HCT116 (cell line): ENCODE measurements around the gene RNASEL. TPM values are rescaled to one million over a fixed set of nuclear protein-coding genes. Genes with fewer than 3 reads are reported as not detected.

Source experiments
- ATAC-seq: fragments of 200-7000 bp; cut with Tn5 transposase; 2 replicates; pipeline ENCODE4 v1.9.1; 2020; ENCODE audit warnings: mild to moderate bottlenecking, moderate library complexity
- BruUV-seq: library from RNA; stranded (reverse); fragments of 400-500 nt; replicated peaks from 2 replicates; lab custom pipeline; 2021; lab: Mats Ljungman, UMichigan
- CTCF ChIA-PET: fragments of 300-600 bp; sonication (Branson Sonifier 250); formaldehyde crosslinking; loops from one replicate; lab custom pipeline; 2021; ENCODE audit warnings: antibody characterized with exemption; lab: Charles Lee
- POLR2A ChIA-PET: fragments of 300-600, 350-600 bp; sonication (Branson Sonifier 250); formaldehyde crosslinking; loops from one replicate; lab custom pipeline; 2021; ENCODE audit warnings: antibody characterized with exemption; lab: Charles Lee
- RAD21 ChIA-PET, 2 experiments: fragments of 300-600 bp; sonication (Branson Sonifier 250); formaldehyde crosslinking; loops; one replicate each; lab custom pipeline; 2023; ENCODE audit warnings: low total read pairs in 2 of 2; ENCODE audit not compliant: uncharacterized antibody in 2 of 2, unreplicated experiment in 2 of 2, low non-redundant PET in 1 of 2; lab: Charles Lee
- DNase-seq: peaks from one replicate; pipeline ENCODE4 v3.0.0-alpha.2; 2010; ENCODE audit warnings: low read depth, low spot score
- H2AFZ ChIP-seq: fragments of 200-600 bp; shearing (Covaris generic), sonication (generic); 2 replicates; pipeline ENCODE4 v1.6.1; 2017; ENCODE audit warnings: low read depth, mixed run types, mixed read lengths, antibody characterized with exemption, low read length; ENCODE audit not compliant: poor library complexity, severe bottlenecking
- H3K27ac ChIP-seq: 2 replicates; pipeline ENCODE4 v1.5.1; 2012; ENCODE audit warnings: low read depth, low read length
- H3K27me3 ChIP-seq: fragments of 200-600 bp; sonication (generic); 2 replicates; pipeline ENCODE4 v1.6.1; 2016; ENCODE audit warnings: mixed run types, low read length, mixed read lengths; ENCODE audit not compliant: insufficient read depth
- H3K36me3 ChIP-seq, 2 experiments: fragments of 200-500 bp in 1 of 2; fragments of 200-600 bp in 1 of 2; sonication (Bioruptor generic) in 1 of 2; sonication (generic) in 1 of 2; 2 replicates each; pipeline versions ENCODE4 v1.5.1 to v1.6.1; 2014 to 2016; ENCODE audit warnings: low read length in 2 of 2, inconsistent platforms in 1 of 2, mixed read lengths in 1 of 2, mixed run types in 1 of 2; ENCODE audit not compliant: insufficient read depth in 2 of 2, control insufficient read depth in 1 of 2
- H3K4me1 ChIP-seq, 2 experiments: fragments of 200-600 bp in 1 of 2; sonication (generic) in 1 of 2; 2 replicates each; pipeline versions ENCODE4 v1.5.1 to v1.6.1; 2012 to 2017; ENCODE audit warnings: low read length in 2 of 2, inconsistent platforms in 1 of 2, mild to moderate bottlenecking in 1 of 2, mixed read lengths in 1 of 2, mixed run types in 1 of 2, moderate library complexity in 1 of 2; ENCODE audit not compliant: insufficient read depth in 2 of 2, control insufficient read depth in 1 of 2
- H3K4me2 ChIP-seq: fragments of 200-600 bp; sonication (generic); 2 replicates; pipeline ENCODE4 v1.6.1; 2017; ENCODE audit warnings: mixed run types, low read length, mixed read lengths
- H3K4me3 ChIP-seq, 2 experiments: fragments of 200-600 bp in 1 of 2; sonication (generic) in 1 of 2; replicated peaks in 1 of 2; 2 replicates each; pipeline ENCODE4 v1.5.1; 2011 to 2016; ENCODE audit warnings: low read length in 2 of 2, control low read depth in 1 of 2, low read depth in 1 of 2, mild to moderate bottlenecking in 1 of 2, mixed read lengths in 1 of 2, mixed run types in 1 of 2
- H3K79me2 ChIP-seq: fragments of 200-600 bp; sonication (generic); 2 replicates; pipeline ENCODE4 v1.6.1; 2017; ENCODE audit warnings: mild to moderate bottlenecking, mixed run types, low read length, moderate library complexity, mixed read lengths; ENCODE audit not compliant: insufficient read depth
- H3K9ac ChIP-seq: fragments of 200-600 bp; sonication (generic); 2 replicates; pipeline ENCODE4 v1.6.1; 2016; ENCODE audit warnings: low read length, mixed read lengths
- H3K9me2 ChIP-seq: fragments of 200-600 bp; sonication (generic), shearing (Covaris generic); 2 replicates; pipeline ENCODE4 v1.6.1; 2017; ENCODE audit warnings: mixed run types, mild to moderate bottlenecking, moderate library complexity; ENCODE audit not compliant: insufficient read depth
- H3K9me3 ChIP-seq, 2 experiments: fragments of 200-500 bp in 1 of 2; fragments of 200-600 bp in 1 of 2; sonication (Bioruptor generic) in 1 of 2; sonication (generic) in 1 of 2; 2 replicates each; pipeline ENCODE4 v1.6.1; 2014 to 2017; ENCODE audit warnings: low read length in 2 of 2, mixed read lengths in 2 of 2, inconsistent platforms in 1 of 2, low read depth in 1 of 2, mild to moderate bottlenecking in 1 of 2, mixed run types in 1 of 2, moderate library complexity in 1 of 2; ENCODE audit not compliant: control insufficient read depth in 1 of 2, insufficient read depth in 1 of 2
- H4K20me1 ChIP-seq: fragments of 200-600 bp; sonication (generic), shearing (Covaris generic); 2 replicates; pipeline ENCODE4 v1.6.1; 2017; ENCODE audit warnings: mixed run types, mild to moderate bottlenecking, moderate library complexity; ENCODE audit not compliant: insufficient read depth
- CBX3 ChIP-seq: IDR thresholded peaks from 2 replicates; pipeline ENCODE4 v1.6.1; 2012; ENCODE audit warnings: low read depth
- ELF1 ChIP-seq: IDR thresholded peaks from 2 replicates; pipeline ENCODE4 v1.6.1; 2012; ENCODE audit warnings: low read depth, borderline replicate concordance
- JUND ChIP-seq: IDR thresholded peaks from 2 replicates; pipeline ENCODE4 v1.6.1; 2012
- MAX ChIP-seq: IDR thresholded peaks from 2 replicates; pipeline ENCODE4 v1.6.1; 2012
- POLR2AphosphoS5 ChIP-seq: IDR thresholded peaks from 2 replicates; pipeline ENCODE4 v1.6.1; 2011; ENCODE audit warnings: mild to moderate bottlenecking, low read depth, low read length, moderate library complexity
- REST ChIP-seq: IDR thresholded peaks from 2 replicates; pipeline ENCODE4 v1.6.1; 2012; ENCODE audit warnings: low read depth
- TCF7L2 ChIP-seq: IDR thresholded peaks from 2 replicates; pipeline ENCODE4 v1.7.0; 2011; ENCODE audit warnings: borderline replicate concordance, inconsistent platforms; ENCODE audit not compliant: insufficient read depth, insufficient read length; ENCODE audit errors: extremely low read depth
- intact Hi-C: fragments of 100-400 bp; cut with micrococcal nuclease; formaldehyde crosslinking; loops from 2 replicates; pipeline ENCODE4 v1.10.0; 2022
- total RNA-seq: library from RNA; stranded (reverse); gene quantifications from one replicate; pipeline ENCODE4 v1.2.1, GENCODE V29; 2021; ENCODE audit not compliant: unreplicated experiment

The RNASEL gene
- total RNA-seq, 1 experiment from 2014 or later = 2.9 TPM

- H3K36me3 ChIP-seq = no peaks in the 10 kb centered on the region
- CTCF ChIA-PET = no interaction called here
Measured at GRCh38 chr1:182569939-182570610, 19.0 kb downstream of the RNASEL start.

GRCh38 chr1:182568647-182569284 is 20.3 kb downstream of the RNASEL start:
- H4K20me1 ChIP-seq = no peaks in the 10 kb centered on the region
- no peak overlapping the region for H3K27ac ChIP-seq
- no peak overlapping the region for H3K4me3 ChIP-seq
- intact Hi-C loops = no loop called here
- BruUV-seq = no TSS peak
- H2AFZ ChIP-seq = no peak overlapping the region
- H3K4me2 ChIP-seq = no peak overlapping the region
- TF ChIP-seq JUND = no peak
- no peak for TF ChIP-seq TCF7L2
- TF ChIP-seq REST = no peak
- no peak for TF ChIP-seq POLR2AphosphoS5
- TF ChIP-seq MAX = no peak
- no peaks in the 10 kb centered on the region for H3K79me2 ChIP-seq
- ChIA-PET RAD21 (no interaction called here), CTCF (no interaction called here), POLR2A (no interaction called here)
- no peaks in the 10 kb centered on the region for H3K4me1 ChIP-seq
- H3K36me3 ChIP-seq = no peaks in the 10 kb centered on the region
- H3K9me3 ChIP-seq = no peaks in the 10 kb centered on the region
- H3K9me2 ChIP-seq = no peaks in the 10 kb centered on the region
- no peak overlapping the region for H3K9ac ChIP-seq
- no peak for ATAC-seq
- DNase-seq = no peak
- no peaks in the 10 kb centered on the region for H3K27me3 ChIP-seq

More at GRCh38 chr1:182569939-182570610, 19.0 kb downstream of the RNASEL start:
- intact Hi-C loops = no loop called here
- H3K27ac ChIP-seq = no peak overlapping the region
- H2AFZ ChIP-seq = no peak overlapping the region
- no peaks in the 10 kb centered on the region for H3K9me3 ChIP-seq
- no peak for DNase-seq
- H3K4me2 ChIP-seq = no peak overlapping the region
- RAD21 ChIA-PET = no interaction called here
- no peaks in the 10 kb centered on the region for H4K20me1 ChIP-seq
- no peaks in the 10 kb centered on the region for H3K79me2 ChIP-seq
- no peak for ATAC-seq
- no peaks in the 10 kb centered on the region for H3K27me3 ChIP-seq
- no peak overlapping the region for H3K9ac ChIP-seq
- H3K4me3 ChIP-seq = no peak overlapping the region
- TF ChIP-seq ELF1 (no peak), CBX3 (no peak), JUND (no peak)
- POLR2A ChIA-PET = no interaction called here
- H3K9me2 ChIP-seq = no peaks in the 10 kb centered on the region
- no TSS peak for BruUV-seq
- H3K4me1 ChIP-seq = peaks cover 0 to under 1% of the 10 kb centered on the region in 2 experiments; a peak in 1 of 4 replicates
